Measurements from ENCODE around the gene DYTN. TPM values are rescaled to one million over a fixed set of nuclear protein-coding genes. Genes with fewer than 3 reads are reported as not detected.

Gene DYTN
- total and polyA plus RNA-seq, 2 donors (not counting 1 experiment from before 2014, with no cell fraction given), result not detected

GRCh38 chr2:206733341-206733740, 15.1 kb upstream of the DYTN start:
- Histone ChIP-seq H4K20me1 (ENCODE audit: control insufficient read depth, extremely low read depth, insufficient read depth, low read length) (no peaks in the 10 kb centered on the region), H3K27ac (ENCODE audit: insufficient read depth, low read length) (no peak overlapping the region), H3K9me3 (ENCODE audit: control insufficient read depth, insufficient read depth, low read depth, low read length) (no peaks in the 10 kb centered on the region), H3K4me3 (replicated peaks in 1 of 4; ENCODE audit: control extremely low read depth in 1 of 4, insufficient read depth in 1 of 4, low read depth in 3 of 4, low read length in 4 of 4) (no peak overlapping the region), H3K36me3 (ENCODE audit: control insufficient read depth, insufficient read depth, low read length) (no peaks in the 10 kb centered on the region), H3K27me3 (ENCODE audit: control insufficient read depth, insufficient read depth, low read length) (no peaks in the 10 kb centered on the region), H3K4me2 (ENCODE audit: extremely low read depth, insufficient read depth, low read length) (no peak overlapping the region), H2AFZ (ENCODE audit: low read length) (no peak overlapping the region), H3K4me1 (ENCODE audit: control insufficient read depth, extremely low read depth, insufficient read depth, low read length) (no peaks in the 10 kb centered on the region), H3K9ac (ENCODE audit: insufficient read depth, low read length) (no peak overlapping the region), H3K79me2 (ENCODE audit: control insufficient read depth, insufficient read depth, low read length) (no peaks in the 10 kb centered on the region)
- TF ChIP-seq CTCF (conservative IDR thresholded peaks at IDR 0.05 in 1 of 2, IDR thresholded peaks at IDR 0.05 in 1 of 2; ENCODE audit: low read depth in 1 of 2, low read length in 2 of 2) (no peak), EZH2 (IDR thresholded peaks at IDR 0.05; ENCODE audit: low read length, missing control alignments) (no peak)
- DNase-seq (ENCODE audit: low read depth in 2 of 2), result no peak

GRCh38 chr2:206728277-206729199, 10.3 kb upstream of the DYTN start:
- Histone ChIP-seq H3K36me3 (ENCODE audit: control insufficient read depth, insufficient read depth, low read length) (no peaks in the 10 kb centered on the region), H3K27ac (ENCODE audit: insufficient read depth, low read length) (no peak overlapping the region), H3K4me3 (replicated peaks in 1 of 4; ENCODE audit: control extremely low read depth in 1 of 4, insufficient read depth in 1 of 4, low read depth in 3 of 4, low read length in 4 of 4) (no peak overlapping the region), H3K9ac (ENCODE audit: insufficient read depth, low read length) (no peak overlapping the region), H3K27me3 (ENCODE audit: control insufficient read depth, insufficient read depth, low read length) (no peaks in the 10 kb centered on the region), H3K9me3 (ENCODE audit: control insufficient read depth, insufficient read depth, low read depth, low read length) (no peaks in the 10 kb centered on the region), H2AFZ (ENCODE audit: low read length) (no peak overlapping the region), H3K79me2 (ENCODE audit: control insufficient read depth, insufficient read depth, low read length) (no peaks in the 10 kb centered on the region), H3K4me2 (ENCODE audit: extremely low read depth, insufficient read depth, low read length) (no peak overlapping the region), H3K4me1 (ENCODE audit: control insufficient read depth, extremely low read depth, insufficient read depth, low read length) (no peaks in the 10 kb centered on the region), H4K20me1 (ENCODE audit: control insufficient read depth, extremely low read depth, insufficient read depth, low read length) (no peaks in the 10 kb centered on the region)
- DNase-seq (ENCODE audit: low read depth in 2 of 2), result peak in 1 of 2 donors; percentile 53
- TF ChIP-seq CTCF (conservative IDR thresholded peaks at IDR 0.05 in 1 of 2, IDR thresholded peaks at IDR 0.05 in 1 of 2; ENCODE audit: low read depth in 1 of 2, low read length in 2 of 2), result no peak

- H3K79me2 ChIP-seq (ENCODE audit: control insufficient read depth, insufficient read depth, low read length), result no peaks in the 10 kb centered on the region
- no peaks in the 10 kb centered on the region for H3K36me3 ChIP-seq (ENCODE audit: control insufficient read depth, insufficient read depth, low read length)
- H3K27ac ChIP-seq (ENCODE audit: insufficient read depth, low read length), result no peak overlapping the region
- no peak overlapping the region for H3K4me3 ChIP-seq (replicated peaks in 1 of 4; ENCODE audit: control extremely low read depth in 1 of 4, insufficient read depth in 1 of 4, low read depth in 3 of 4, low read length in 4 of 4)
- no peak overlapping the region for H3K9ac ChIP-seq (ENCODE audit: insufficient read depth, low read length)
- no peaks in the 10 kb centered on the region for H4K20me1 ChIP-seq (ENCODE audit: control insufficient read depth, extremely low read depth, insufficient read depth, low read length)
- DNase-seq (ENCODE audit: low read depth in 2 of 2), result no peak
- TF ChIP-seq CTCF (conservative IDR thresholded peaks at IDR 0.05 in 1 of 2, IDR thresholded peaks at IDR 0.05 in 1 of 2; ENCODE audit: low read depth in 1 of 2, low read length in 2 of 2), result no peak
- TF ChIP-seq EZH2 (IDR thresholded peaks at IDR 0.05; ENCODE audit: low read length, missing control alignments), result no peak
- H2AFZ ChIP-seq (ENCODE audit: low read length), result no peak overlapping the region
- no peaks in the 10 kb centered on the region for H3K9me3 ChIP-seq (ENCODE audit: control insufficient read depth, insufficient read depth, low read depth, low read length)
- H3K4me2 ChIP-seq (ENCODE audit: extremely low read depth, insufficient read depth, low read length), result no peak overlapping the region
- H3K4me1 ChIP-seq (ENCODE audit: control insufficient read depth, extremely low read depth, insufficient read depth, low read length), result no peaks in the 10 kb centered on the region
- H3K27me3 ChIP-seq (ENCODE audit: control insufficient read depth, insufficient read depth, low read length), result no peaks in the 10 kb centered on the region
These were observed 9.1 kb upstream of the DYTN start for GRCh38 chr2:206727287-206727686.
